Vagina (tissue), 2 donors: ENCODE measurements around the gene ZBTB21. TPM values are rescaled to one million over a fixed set of nuclear protein-coding genes. Genes with fewer than 3 reads are reported as not detected.

Experiments
- DNase-seq, 2 donors: peaks; one replicate each; pipeline ENCODE4 v3.0.0-alpha.2; 2017; ENCODE audit errors: extremely low spot score in 2 of 2
- H3K27ac ChIP-seq: fragments of 200-600 bp; sonication (generic); one replicate; pipeline ENCODE4 v1.5.1; 2019
- H3K27me3 ChIP-seq: fragments of 200-600 bp; sonication (generic); one replicate; pipeline ENCODE4 v1.5.1; 2019
- H3K36me3 ChIP-seq, 2 donors: fragments of 200-600 bp; sonication (generic); one replicate each; pipeline ENCODE4 v1.5.1; 2017 to 2019
- H3K4me1 ChIP-seq: fragments of 200-600 bp; sonication (generic); one replicate; pipeline ENCODE4 v1.5.1; 2019
- H3K4me3 ChIP-seq, 2 donors: fragments of 200-600 bp; sonication (generic); 1 replicate in 1 of 2; 2 replicates in 1 of 2; pipeline ENCODE4 v1.5.1; 2016 to 2019
- H3K9me3 ChIP-seq: fragments of 200-600 bp; sonication (generic); one replicate; pipeline ENCODE4 v1.5.1; 2019
- CTCF ChIP-seq, 3 experiments: fragments of 450-650 bp in 2 of 3; fragments of 200-600 bp in 1 of 3; sonication (generic) in 1 of 3; IDR thresholded peaks; one replicate each; pipeline ENCODE4 v1.5.1; 2017 to 2019; ENCODE audit warnings: antibody characterized with exemption in 3 of 3, mild to moderate bottlenecking in 2 of 3, moderate library complexity in 2 of 3
- POLR2A ChIP-seq, 2 donors: fragments of 450-650 bp; IDR thresholded peaks; one replicate each; pipeline ENCODE4 v1.6.1; 2017; ENCODE audit warnings: antibody characterized with exemption in 2 of 2, mild to moderate bottlenecking in 2 of 2, moderate library complexity in 2 of 2
- POLR2AphosphoS5 ChIP-seq, 2 donors: sonication (generic); formaldehyde crosslinking; IDR thresholded peaks; one replicate each; pipeline ENCODE4 v1.9.0; 2017; ENCODE audit warnings: antibody characterized with exemption in 2 of 2, mild to moderate bottlenecking in 2 of 2, low read depth in 1 of 2; ENCODE audit not compliant: insufficient read depth in 1 of 2
- intact Hi-C: fragments of 100-400 bp; cut with DNase I; formaldehyde crosslinking; loops from one replicate; pipeline ENCODE4 v1.15.1; 2023
- total RNA-seq: library from RNA; depleted of rRNA; stranded (reverse); fragments of >200 nt; gene quantifications from one replicate; pipeline ENCODE4 v1.2.3, GENCODE V29; 2016

ZBTB21 gene
- total RNA-seq, 1 donor from 2014 or later: 16.7 TPM

GRCh38 chr21:42022091-42022430 lies 11.9 kb upstream of the ZBTB21 start:
- no peak for DNase-seq
- TF ChIP-seq POLR2AphosphoS5 (IDR thresholded peaks at IDR 0.05; ENCODE audit: insufficient read depth in 1 of 2, low read depth in 1 of 2) (no peak), POLR2A (IDR thresholded peaks at IDR 0.05) (no peak), CTCF (IDR thresholded peaks at IDR 0.05) (no peak)
- H3K27ac ChIP-seq: no peak overlapping the region
- H3K4me3 ChIP-seq: no peak overlapping the region
- H3K27me3 ChIP-seq: no peaks in the 10 kb centered on the region
- H3K9me3 ChIP-seq: no peaks in the 10 kb centered on the region
- H3K36me3 ChIP-seq: no peaks in the 10 kb centered on the region
- intact Hi-C loops: loop anchor here (10.0 kb wide), 1 partner anchor 83 kb away; no protein-coding TSS in a partner anchor
- no peaks in the 10 kb centered on the region for H3K4me1 ChIP-seq

GRCh38 chr21:42021371-42022090 lies 11.4 kb upstream of the ZBTB21 start:
- Histone ChIP-seq H3K27me3 (no peaks in the 10 kb centered on the region), H3K4me1 (no peaks in the 10 kb centered on the region), H3K4me3 (no peak overlapping the region), H3K27ac (no peak overlapping the region), H3K36me3 (no peaks in the 10 kb centered on the region), H3K9me3 (no peaks in the 10 kb centered on the region)
- no peak for DNase-seq
- intact Hi-C loops: loop anchor here (10.0 kb wide), 1 partner anchor 83 kb away; no protein-coding TSS in a partner anchor
- TF ChIP-seq POLR2AphosphoS5 (IDR thresholded peaks at IDR 0.05; ENCODE audit: insufficient read depth in 1 of 2, low read depth in 1 of 2) (no peak), POLR2A (IDR thresholded peaks at IDR 0.05) (no peak), CTCF (IDR thresholded peaks at IDR 0.05) (no peak)

- no peaks in the 10 kb centered on the region for H3K9me3 ChIP-seq
- H3K4me3 ChIP-seq: no peak overlapping the region
- H3K27ac ChIP-seq: no peak overlapping the region
- no peaks in the 10 kb centered on the region for H3K4me1 ChIP-seq
- DNase-seq: no peak
- H3K36me3 ChIP-seq: no peaks in the 10 kb centered on the region
- H3K27me3 ChIP-seq: no peaks in the 10 kb centered on the region
- TF ChIP-seq POLR2A (IDR thresholded peaks at IDR 0.05) (no peak), POLR2AphosphoS5 (IDR thresholded peaks at IDR 0.05; ENCODE audit: insufficient read depth in 1 of 2, low read depth in 1 of 2) (no peak), CTCF (IDR thresholded peaks at IDR 0.05) (no peak)
- intact Hi-C loops: loop anchor here (10.0 kb wide), 1 partner anchor 85 kb away; no protein-coding TSS in a partner anchor
Measured at GRCh38 chr21:42019706-42020105, 9.5 kb upstream of the ZBTB21 start.

GRCh38 chr21:42019101-42019605 lies 9.0 kb upstream of the ZBTB21 start:
- Histone ChIP-seq H3K4me3 (no peak overlapping the region), H3K9me3 (no peaks in the 10 kb centered on the region), H3K27ac (no peak overlapping the region), H3K4me1 (no peaks in the 10 kb centered on the region), H3K27me3 (no peaks in the 10 kb centered on the region), H3K36me3 (no peaks in the 10 kb centered on the region)
- no peak for DNase-seq
- intact Hi-C loops: no loop called here
- no peak for TF ChIP-seq POLR2A (IDR thresholded peaks at IDR 0.05)
- no peak for TF ChIP-seq POLR2AphosphoS5 (IDR thresholded peaks at IDR 0.05; ENCODE audit: insufficient read depth in 1 of 2, low read depth in 1 of 2)
- no peak for TF ChIP-seq CTCF (IDR thresholded peaks at IDR 0.05)

GRCh38 chr21:42017022-42017421 lies 6.9 kb upstream of the ZBTB21 start:
- Histone ChIP-seq H3K36me3 (no peaks in the 10 kb centered on the region), H3K9me3 (no peaks in the 10 kb centered on the region), H3K27me3 (no peaks in the 10 kb centered on the region), H3K27ac (no peak overlapping the region), H3K4me3 (no peak overlapping the region), H3K4me1 (no peaks in the 10 kb centered on the region)
- TF ChIP-seq POLR2AphosphoS5 (IDR thresholded peaks at IDR 0.05; ENCODE audit: insufficient read depth in 1 of 2, low read depth in 1 of 2): no peak
- TF ChIP-seq CTCF (IDR thresholded peaks at IDR 0.05): no peak
- TF ChIP-seq POLR2A (IDR thresholded peaks at IDR 0.05): no peak
- DNase-seq: no peak
- intact Hi-C loops: no loop called here
